ENCODE data around the gene XBP1.

- TF ChIP-seq, protein P1, sequence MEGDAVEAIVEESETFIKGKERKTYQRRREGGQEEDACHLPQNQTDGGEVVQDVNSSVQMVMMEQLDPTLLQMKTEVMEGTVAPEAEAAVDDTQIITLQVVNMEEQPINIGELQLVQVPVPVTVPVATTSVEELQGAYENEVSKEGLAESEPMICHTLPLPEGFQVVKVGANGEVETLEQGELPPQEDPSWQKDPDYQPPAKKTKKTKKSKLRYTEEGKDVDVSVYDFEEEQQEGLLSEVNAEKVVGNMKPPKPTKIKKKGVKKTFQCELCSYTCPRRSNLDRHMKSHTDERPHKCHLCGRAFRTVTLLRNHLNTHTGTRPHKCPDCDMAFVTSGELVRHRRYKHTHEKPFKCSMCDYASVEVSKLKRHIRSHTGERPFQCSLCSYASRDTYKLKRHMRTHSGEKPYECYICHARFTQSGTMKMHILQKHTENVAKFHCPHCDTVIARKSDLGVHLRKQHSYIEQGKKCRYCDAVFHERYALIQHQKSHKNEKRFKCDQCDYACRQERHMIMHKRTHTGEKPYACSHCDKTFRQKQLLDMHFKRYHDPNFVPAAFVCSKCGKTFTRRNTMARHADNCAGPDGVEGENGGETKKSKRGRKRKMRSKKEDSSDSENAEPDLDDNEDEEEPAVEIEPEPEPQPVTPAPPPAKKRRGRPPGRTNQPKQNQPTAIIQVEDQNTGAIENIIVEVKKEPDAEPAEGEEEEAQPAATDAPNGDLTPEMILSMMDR (IDR thresholded peaks at IDR 0.05): no peak
- no peak for TF ChIP-seq EZH2 (IDR thresholded peaks at IDR 0.05)
Observed at GRCh38 chr22:28837640-28838039, 37.3 kb upstream of the XBP1 start.
